PC-9 (cell line): ENCODE data around the gene GUCY2C.

Experiments used
- EZH2 ChIP-seq: fragments of 200-600 bp; sonication (generic); IDR thresholded peaks from 2 replicates; pipeline ENCODE4 v1.8.0; 2017; ENCODE audit warnings: antibody characterized with exemption, low read depth
- TF ChIP-seq, protein P1 (sequence below): fragments of 200-600 bp; sonication (generic); conservative IDR thresholded peaks from 2 replicates; pipeline ENCODE4 v1.6.1; 2017; ENCODE audit warnings: mixed run types, antibody characterized with exemption, mild to moderate bottlenecking, moderate library complexity

DNA sequence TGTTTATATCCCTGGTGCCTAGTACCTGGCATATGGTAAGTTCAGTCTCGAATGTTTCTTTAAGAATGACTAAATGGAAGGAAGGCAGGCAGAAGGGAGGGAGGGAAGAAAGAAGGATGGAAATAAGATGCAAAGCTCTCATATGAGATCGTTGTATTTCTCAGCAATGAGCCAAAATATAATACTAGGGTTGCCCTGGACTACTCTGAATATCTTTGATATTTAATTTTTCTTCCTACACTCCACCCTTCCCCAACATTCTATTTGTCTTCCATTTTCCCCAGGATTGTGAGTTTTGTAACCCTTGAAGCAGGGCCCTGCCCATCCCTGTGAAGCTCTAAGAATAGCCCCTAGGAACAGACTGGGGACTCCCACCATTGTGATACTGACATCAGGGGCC, 43.9 kb downstream of the GUCY2C start:
- TF ChIP-seq, protein P1, sequence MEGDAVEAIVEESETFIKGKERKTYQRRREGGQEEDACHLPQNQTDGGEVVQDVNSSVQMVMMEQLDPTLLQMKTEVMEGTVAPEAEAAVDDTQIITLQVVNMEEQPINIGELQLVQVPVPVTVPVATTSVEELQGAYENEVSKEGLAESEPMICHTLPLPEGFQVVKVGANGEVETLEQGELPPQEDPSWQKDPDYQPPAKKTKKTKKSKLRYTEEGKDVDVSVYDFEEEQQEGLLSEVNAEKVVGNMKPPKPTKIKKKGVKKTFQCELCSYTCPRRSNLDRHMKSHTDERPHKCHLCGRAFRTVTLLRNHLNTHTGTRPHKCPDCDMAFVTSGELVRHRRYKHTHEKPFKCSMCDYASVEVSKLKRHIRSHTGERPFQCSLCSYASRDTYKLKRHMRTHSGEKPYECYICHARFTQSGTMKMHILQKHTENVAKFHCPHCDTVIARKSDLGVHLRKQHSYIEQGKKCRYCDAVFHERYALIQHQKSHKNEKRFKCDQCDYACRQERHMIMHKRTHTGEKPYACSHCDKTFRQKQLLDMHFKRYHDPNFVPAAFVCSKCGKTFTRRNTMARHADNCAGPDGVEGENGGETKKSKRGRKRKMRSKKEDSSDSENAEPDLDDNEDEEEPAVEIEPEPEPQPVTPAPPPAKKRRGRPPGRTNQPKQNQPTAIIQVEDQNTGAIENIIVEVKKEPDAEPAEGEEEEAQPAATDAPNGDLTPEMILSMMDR = no peak
- no peak for TF ChIP-seq EZH2
